GM23338 (cell line): ENCODE results near the gene BRSK2. TPM values are rescaled to one million over a fixed set of nuclear protein-coding genes. Genes with fewer than 3 reads are reported as not detected.

Experiments
- ATAC-seq: fragments of 200-7000 bp; cut with Tn5 transposase; 3 replicates; pipeline ENCODE4 v1.9.1; 2020
- DNase-seq: peaks from one replicate; pipeline ENCODE4 v3.0.0-alpha.2; 2015; ENCODE audit warnings: low spot score
- H2AFZ ChIP-seq: fragments of 200-600 bp; sonication (generic); 2 replicates; pipeline ENCODE4 v1.8.0; 2016; ENCODE audit warnings: antibody characterized with exemption, mild to moderate bottlenecking, moderate library complexity
- H3F3A ChIP-seq: fragments of 200-600 bp; sonication (generic); replicated peaks from 2 replicates; pipeline ENCODE4 v1.8.0; 2017; ENCODE audit warnings: antibody characterized with exemption, mixed run types, low read depth
- H3K27ac ChIP-seq: fragments of 200-600 bp; sonication (generic); 2 replicates; pipeline ENCODE4 v1.6.1; 2016; ENCODE audit warnings: low read depth
- H3K27me3 ChIP-seq: fragments of 200-600 bp; sonication (generic); 2 replicates; pipeline ENCODE4 v1.8.0; 2016; ENCODE audit warnings: mild to moderate bottlenecking, mixed run types, moderate library complexity; ENCODE audit not compliant: insufficient read depth
- H3K36me3 ChIP-seq: fragments of 200-600 bp; sonication (generic); 2 replicates; pipeline ENCODE4 v1.8.0; 2016; ENCODE audit warnings: mild to moderate bottlenecking; ENCODE audit not compliant: insufficient read depth
- H3K4me1 ChIP-seq: fragments of 200-600 bp; sonication (generic); 2 replicates; pipeline ENCODE4 v1.8.0; 2016; ENCODE audit warnings: mild to moderate bottlenecking, moderate library complexity; ENCODE audit not compliant: insufficient read depth
- H3K4me2 ChIP-seq: fragments of 200-600 bp; sonication (generic); 2 replicates; pipeline ENCODE4 v1.7.1; 2017; ENCODE audit warnings: mixed run types
- H3K4me3 ChIP-seq: fragments of 200-600 bp; sonication (generic); 2 replicates; pipeline ENCODE4 v1.6.1; 2016; ENCODE audit warnings: mixed run types
- H3K79me2 ChIP-seq: fragments of 200-600 bp; sonication (generic); replicated peaks from 2 replicates; pipeline ENCODE4 v1.8.0; 2017; ENCODE audit warnings: mild to moderate bottlenecking; ENCODE audit not compliant: insufficient read depth
- H3K9me2 ChIP-seq: fragments of 200-600 bp; sonication (generic); 2 replicates; pipeline ENCODE4 v1.8.0; 2017; ENCODE audit not compliant: insufficient read depth
- H4K20me1 ChIP-seq: fragments of 200-600 bp; sonication (generic); replicated peaks from 2 replicates; pipeline ENCODE4 v1.8.0; 2017; ENCODE audit warnings: mild to moderate bottlenecking; ENCODE audit not compliant: insufficient read depth
- H3K27ac Mint-ChIP-seq: 2 replicates; pipeline ENCODE4 v1.8.0; 2020; ENCODE audit warnings: inconsistent platforms, mild to moderate bottlenecking, moderate library complexity, mixed read lengths
- H3K27me3 Mint-ChIP-seq: 3 replicates; pipeline ENCODE4 v1.8.0; 2022; ENCODE audit warnings: low read depth, mild to moderate bottlenecking, moderate library complexity, mixed read lengths, inconsistent platforms; ENCODE audit not compliant: insufficient read depth, poor library complexity
- H3K36me3 Mint-ChIP-seq: 3 replicates; pipeline ENCODE4 v1.8.0; 2021; ENCODE audit warnings: low read depth, mild to moderate bottlenecking, inconsistent platforms, moderate library complexity, mixed read lengths
- H3K4me1 Mint-ChIP-seq: 3 replicates; pipeline ENCODE4 v1.8.0; 2020; ENCODE audit warnings: mild to moderate bottlenecking, inconsistent platforms, mixed read lengths
- H3K4me3 Mint-ChIP-seq: 3 replicates; pipeline ENCODE4 v1.8.0; 2021; ENCODE audit warnings: moderate library complexity, mild to moderate bottlenecking, inconsistent platforms, mixed read lengths
- H3K9me3 Mint-ChIP-seq: 3 replicates; pipeline ENCODE4 v1.8.0; 2020; ENCODE audit warnings: moderate library complexity, mild to moderate bottlenecking, inconsistent platforms, mixed read lengths
- CREB1 ChIP-seq: fragments of 250-450 bp; sonication (Bioruptor Pico); IDR thresholded peaks from 2 replicates; pipeline ENCODE4 v1.5.0; 2020; ENCODE audit warnings: low read depth, mild to moderate bottlenecking, moderate library complexity
- EZH2 ChIP-seq: fragments of 200-600 bp; sonication (generic); IDR thresholded peaks from one replicate; pipeline ENCODE4 v1.8.0; 2017; ENCODE audit warnings: antibody characterized with exemption, mild to moderate bottlenecking, low read depth; ENCODE audit not compliant: unreplicated experiment
- EZH2phosphoT487 ChIP-seq: fragments of 200-600 bp; sonication (generic); IDR thresholded peaks from one replicate; pipeline ENCODE4 v1.8.1; 2018; ENCODE audit warnings: antibody characterized with exemption; ENCODE audit not compliant: unreplicated experiment
- ZNF331 ChIP-seq: fragments of 250-450 bp; sonication (Bioruptor Pico); IDR thresholded peaks from 2 replicates; pipeline ENCODE4 v1.5.0; 2020; ENCODE audit warnings: low read depth, mild to moderate bottlenecking, moderate library complexity
- polyA plus RNA-seq: library from polyadenylated mRNA; unstranded; fragments of >200 nt; fragmentation: Nextera tagmentation; extraction: Ambion mirVana; gene quantifications from 2 replicates; pipeline ENCODE4 v1.2.1, GENCODE V29; 2016
- total RNA-seq: library from RNA; depleted of rRNA; stranded (reverse); fragments of >200 nt; shearing (Covaris generic); gene quantifications from 2 replicates; pipeline ENCODE4 v1.2.3, GENCODE V29; 2014
- TF ChIP-seq, protein P1 (sequence below): fragments of 250-450 bp; sonication (Bioruptor Pico); IDR thresholded peaks from 2 replicates; pipeline ENCODE4 v1.5.0; 2020; ENCODE audit warnings: mild to moderate bottlenecking, moderate library complexity
- TF ChIP-seq, protein P2 (sequence below): IDR thresholded peaks from 2 replicates; pipeline ENCODE4 v1.6.1; 2016; ENCODE audit warnings: antibody characterized with exemption

The BRSK2 gene
- total and polyA plus RNA-seq, 2 experiments from 2014 or later, result 7.2 to 20.3 TPM

DNA sequence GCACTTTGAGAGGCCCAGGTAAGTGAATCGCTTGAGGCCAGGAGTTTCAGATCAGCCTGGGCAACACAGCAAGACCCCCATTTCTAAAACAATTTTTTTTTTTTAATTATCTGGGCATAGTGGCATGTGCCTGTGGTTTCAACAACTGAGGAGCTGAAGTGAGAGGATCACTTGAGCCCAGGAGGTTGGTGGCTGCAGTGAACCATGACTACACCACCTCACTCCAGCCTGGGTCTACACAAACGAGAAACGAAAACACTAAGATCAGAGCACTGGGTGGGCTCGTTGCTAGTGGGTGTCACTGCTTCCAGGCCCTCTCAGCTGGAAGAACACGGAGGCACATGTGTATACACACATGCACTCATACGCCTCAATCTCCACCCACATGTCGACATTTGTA lies 100.9 kb downstream of the BRSK2 start (continued):
- TF ChIP-seq, protein P1, sequence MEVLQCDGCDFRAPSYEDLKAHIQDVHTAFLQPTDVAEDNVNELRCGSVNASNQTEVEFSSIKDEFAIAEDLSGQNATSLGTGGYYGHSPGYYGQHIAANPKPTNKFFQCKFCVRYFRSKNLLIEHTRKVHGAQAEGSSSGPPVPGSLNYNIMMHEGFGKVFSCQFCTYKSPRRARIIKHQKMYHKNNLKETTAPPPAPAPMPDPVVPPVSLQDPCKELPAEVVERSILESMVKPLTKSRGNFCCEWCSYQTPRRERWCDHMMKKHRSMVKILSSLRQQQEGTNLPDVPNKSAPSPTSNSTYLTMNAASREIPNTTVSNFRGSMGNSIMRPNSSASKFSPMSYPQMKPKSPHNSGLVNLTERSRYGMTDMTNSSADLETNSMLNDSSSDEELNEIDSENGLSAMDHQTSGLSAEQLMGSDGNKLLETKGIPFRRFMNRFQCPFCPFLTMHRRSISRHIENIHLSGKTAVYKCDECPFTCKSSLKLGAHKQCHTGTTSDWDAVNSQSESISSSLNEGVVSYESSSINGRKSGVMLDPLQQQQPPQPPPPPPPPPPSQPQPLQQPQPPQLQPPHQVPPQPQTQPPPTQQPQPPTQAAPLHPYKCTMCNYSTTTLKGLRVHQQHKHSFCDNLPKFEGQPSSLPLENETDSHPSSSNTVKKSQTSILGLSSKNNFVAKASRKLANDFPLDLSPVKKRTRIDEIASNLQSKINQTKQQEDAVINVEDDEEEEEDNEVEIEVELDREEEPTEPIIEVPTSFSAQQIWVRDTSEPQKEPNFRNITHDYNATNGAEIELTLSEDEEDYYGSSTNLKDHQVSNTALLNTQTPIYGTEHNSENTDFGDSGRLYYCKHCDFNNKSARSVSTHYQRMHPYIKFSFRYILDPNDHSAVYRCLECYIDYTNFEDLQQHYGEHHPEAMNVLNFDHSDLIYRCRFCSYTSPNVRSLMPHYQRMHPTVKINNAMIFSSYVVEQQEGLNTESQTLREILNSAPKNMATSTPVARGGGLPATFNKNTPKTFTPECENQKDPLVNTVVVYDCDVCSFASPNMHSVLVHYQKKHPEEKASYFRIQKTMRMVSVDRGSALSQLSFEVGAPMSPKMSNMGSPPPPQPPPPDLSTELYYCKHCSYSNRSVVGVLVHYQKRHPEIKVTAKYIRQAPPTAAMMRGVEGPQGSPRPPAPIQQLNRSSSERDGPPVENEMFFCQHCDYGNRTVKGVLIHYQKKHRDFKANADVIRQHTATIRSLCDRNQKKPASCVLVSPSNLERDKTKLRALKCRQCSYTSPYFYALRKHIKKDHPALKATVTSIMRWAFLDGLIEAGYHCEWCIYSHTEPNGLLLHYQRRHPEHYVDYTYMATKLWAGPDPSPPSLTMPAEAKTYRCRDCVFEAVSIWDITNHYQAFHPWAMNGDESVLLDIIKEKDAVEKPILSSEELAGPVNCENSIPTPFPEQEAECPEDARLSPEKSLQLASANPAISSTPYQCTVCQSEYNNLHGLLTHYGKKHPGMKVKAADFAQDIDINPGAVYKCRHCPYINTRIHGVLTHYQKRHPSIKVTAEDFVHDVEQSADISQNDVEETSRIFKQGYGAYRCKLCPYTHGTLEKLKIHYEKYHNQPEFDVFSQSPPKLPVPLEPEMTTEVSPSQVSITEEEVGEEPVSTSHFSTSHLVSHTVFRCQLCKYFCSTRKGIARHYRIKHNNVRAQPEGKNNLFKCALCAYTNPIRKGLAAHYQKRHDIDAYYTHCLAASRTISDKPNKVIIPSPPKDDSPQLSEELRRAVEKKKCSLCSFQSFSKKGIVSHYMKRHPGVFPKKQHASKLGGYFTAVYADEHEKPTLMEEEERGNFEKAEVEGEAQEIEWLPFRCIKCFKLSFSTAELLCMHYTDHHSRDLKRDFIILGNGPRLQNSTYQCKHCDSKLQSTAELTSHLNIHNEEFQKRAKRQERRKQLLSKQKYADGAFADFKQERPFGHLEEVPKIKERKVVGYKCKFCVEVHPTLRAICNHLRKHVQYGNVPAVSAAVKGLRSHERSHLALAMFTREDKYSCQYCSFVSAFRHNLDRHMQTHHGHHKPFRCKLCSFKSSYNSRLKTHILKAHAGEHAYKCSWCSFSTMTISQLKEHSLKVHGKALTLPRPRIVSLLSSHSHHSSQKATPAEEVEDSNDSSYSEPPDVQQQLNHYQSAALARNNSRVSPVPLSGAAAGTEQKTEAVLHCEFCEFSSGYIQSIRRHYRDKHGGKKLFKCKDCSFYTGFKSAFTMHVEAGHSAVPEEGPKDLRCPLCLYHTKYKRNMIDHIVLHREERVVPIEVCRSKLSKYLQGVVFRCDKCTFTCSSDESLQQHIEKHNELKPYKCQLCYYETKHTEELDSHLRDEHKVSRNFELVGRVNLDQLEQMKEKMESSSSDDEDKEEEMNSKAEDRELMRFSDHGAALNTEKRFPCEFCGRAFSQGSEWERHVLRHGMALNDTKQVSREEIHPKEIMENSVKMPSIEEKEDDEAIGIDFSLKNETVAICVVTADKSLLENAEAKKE (CRISPR knock-in tag), result no peak

DNA sequence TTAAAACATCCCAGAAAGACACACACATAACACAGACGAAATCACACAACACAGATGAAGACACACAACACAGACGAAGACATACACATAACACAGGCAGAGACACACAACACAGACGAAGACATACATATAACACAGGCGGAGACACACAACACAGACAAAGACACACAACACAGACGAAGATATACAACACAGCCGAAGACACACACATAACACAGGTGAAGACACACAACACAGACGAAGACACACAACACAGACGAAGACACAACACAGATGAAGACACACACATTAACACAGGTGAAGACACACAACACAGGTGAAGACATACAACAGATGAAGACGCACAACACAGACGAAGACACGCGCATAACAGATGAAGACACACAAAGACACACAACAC lies 101.6 kb downstream of the BRSK2 start:
- Histone ChIP-seq H3K4me1 (no peaks in the 10 kb centered on the region), H3F3A (no peaks in the 10 kb centered on the region), H3K36me3 (no peaks in the 10 kb centered on the region), H3K4me2 (no peak overlapping the region), H3K9me2 (no peaks in the 10 kb centered on the region), H3K27ac (no peak overlapping the region), H3K79me2 (peaks cover 50% of the 10 kb centered on the region), H4K20me1 (peaks cover 16% of the 10 kb centered on the region), H3K4me3 (no peak overlapping the region), H3K27me3 (no peaks in the 10 kb centered on the region), H2AFZ (no peak overlapping the region)
- H3K9me3 Mint-ChIP-seq, result 0 out of 3 replicates have a peak, but pooled peaks cover 4% of the 10 kb centered on the region
- peaks cover 6% of the 10 kb centered on the region; the same call in 2 of the 3 replicates for H3K4me1 Mint-ChIP-seq
- H3K27me3 Mint-ChIP-seq, result peaks cover 3% of the 10 kb centered on the region
- H3K4me3 Mint-ChIP-seq, result no peak overlapping the region
- H3K36me3 Mint-ChIP-seq, result no peaks in the 10 kb centered on the region
- ATAC-seq (no peak), DNase-seq (no peak)
- H3K27ac Mint-ChIP-seq, result no peak overlapping the region
- TF ChIP-seq CREB1 (CRISPR knock-in tag) (no peak), EZH2phosphoT487 (no peak), ZNF331 (no peak), EZH2 (no peak)
- TF ChIP-seq, protein P1 (CRISPR knock-in tag), result no peak
- TF ChIP-seq, protein P2, sequence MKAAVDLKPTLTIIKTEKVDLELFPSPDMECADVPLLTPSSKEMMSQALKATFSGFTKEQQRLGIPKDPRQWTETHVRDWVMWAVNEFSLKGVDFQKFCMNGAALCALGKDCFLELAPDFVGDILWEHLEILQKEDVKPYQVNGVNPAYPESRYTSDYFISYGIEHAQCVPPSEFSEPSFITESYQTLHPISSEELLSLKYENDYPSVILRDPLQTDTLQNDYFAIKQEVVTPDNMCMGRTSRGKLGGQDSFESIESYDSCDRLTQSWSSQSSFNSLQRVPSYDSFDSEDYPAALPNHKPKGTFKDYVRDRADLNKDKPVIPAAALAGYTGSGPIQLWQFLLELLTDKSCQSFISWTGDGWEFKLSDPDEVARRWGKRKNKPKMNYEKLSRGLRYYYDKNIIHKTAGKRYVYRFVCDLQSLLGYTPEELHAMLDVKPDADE, result no peak
